Ureter (tissue), 1 donor: ENCODE measurements around the gene GPATCH4. TPM values are rescaled to one million over a fixed set of nuclear protein-coding genes. Genes with fewer than 3 reads are reported as not detected.
"Not testable (repeated sequence)": the region's sequence is repeated elsewhere in the genome, so short reads cannot be mapped to it uniquely, and the experiment has no call there.

Source experiments
- DNase-seq: peaks from one replicate; pipeline ENCODE4 v3.0.0-alpha.2; 2020; ENCODE audit warnings: low spot score
- total RNA-seq: library from RNA; stranded (reverse); gene quantifications from one replicate; pipeline ENCODE4 v1.2.4, GENCODE V29; 2023
- donor health status: DM: yes; HTN: yes; CAD: no.

Gene GPATCH4
- total RNA-seq: 42.5 TPM

DNA sequence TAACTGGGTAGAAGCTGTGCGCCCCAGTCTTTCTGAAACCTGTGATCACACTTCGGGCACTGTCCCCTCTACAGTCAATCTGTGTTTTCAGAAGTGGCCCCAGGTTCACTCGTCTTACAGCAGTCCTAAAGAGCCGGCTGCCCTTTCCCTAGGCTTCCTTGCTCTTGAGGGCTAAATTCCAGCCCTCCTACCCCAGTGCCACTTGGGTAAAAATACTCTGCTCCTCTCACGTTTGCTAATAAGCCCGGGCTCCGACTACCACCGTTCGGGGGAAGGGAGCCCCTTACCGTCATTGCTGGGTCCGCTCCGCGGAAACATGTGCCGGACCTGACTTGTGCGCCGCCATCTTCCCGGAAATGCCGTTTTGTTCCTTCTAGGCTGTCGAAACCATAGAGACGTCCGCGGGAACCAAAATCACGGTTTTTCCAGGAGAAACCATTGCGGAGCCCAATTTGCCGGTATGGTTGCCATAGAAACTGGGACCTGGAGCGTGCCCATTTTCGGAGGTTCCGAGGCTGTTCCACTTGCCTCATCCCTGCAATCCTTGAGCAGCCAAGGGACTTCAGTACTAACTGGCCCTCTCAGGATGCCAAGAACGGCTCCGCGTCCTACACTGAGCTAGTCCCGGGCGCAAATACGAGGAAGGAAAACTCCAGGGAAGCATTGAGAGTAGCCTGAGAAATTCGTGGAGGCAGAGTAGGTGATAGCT, at the start of gene GPATCH4:
Gene GPATCH4, minus strand, starts transcription at position 358 of the 709 bp plus-strand sequence.
- DNase-seq: peak; percentile 86

DNA sequence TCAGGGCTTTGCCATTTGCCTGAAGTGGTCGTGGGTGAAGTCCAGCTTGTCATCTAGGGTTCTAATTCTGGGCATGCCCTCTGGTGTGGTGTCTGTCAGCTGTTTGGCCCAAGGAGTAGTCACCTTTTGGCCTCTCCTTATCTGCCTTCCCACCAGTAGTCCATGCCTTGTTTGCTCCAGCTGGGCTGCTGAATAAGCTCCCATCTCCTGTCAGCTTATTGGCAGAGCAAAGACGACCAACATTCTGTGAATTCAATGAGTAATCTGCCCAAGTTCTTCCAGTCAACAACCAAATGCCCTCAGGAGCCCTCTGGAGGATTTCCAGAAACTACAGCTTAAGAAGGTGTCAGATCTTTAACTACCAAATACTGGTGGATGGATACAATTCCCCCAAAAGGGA, 47.7 kb upstream of the GPATCH4 start:
- no peak for DNase-seq

DNA sequence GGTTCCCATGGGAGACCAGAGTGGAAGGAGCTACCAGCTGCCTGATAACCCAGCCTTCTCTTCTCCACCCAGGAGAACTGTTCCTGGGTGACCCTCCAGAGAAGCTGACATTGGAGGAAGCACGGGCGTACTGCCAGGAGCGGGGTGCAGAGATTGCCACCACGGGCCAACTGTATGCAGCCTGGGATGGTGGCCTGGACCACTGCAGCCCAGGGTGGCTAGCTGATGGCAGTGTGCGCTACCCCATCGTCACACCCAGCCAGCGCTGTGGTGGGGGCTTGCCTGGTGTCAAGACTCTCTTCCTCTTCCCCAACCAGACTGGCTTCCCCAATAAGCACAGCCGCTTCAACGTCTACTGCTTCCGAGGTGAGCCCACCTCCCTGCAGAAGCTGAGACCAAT, 47.2 kb upstream of the GPATCH4 start:
- DNase-seq: no peak

DNA sequence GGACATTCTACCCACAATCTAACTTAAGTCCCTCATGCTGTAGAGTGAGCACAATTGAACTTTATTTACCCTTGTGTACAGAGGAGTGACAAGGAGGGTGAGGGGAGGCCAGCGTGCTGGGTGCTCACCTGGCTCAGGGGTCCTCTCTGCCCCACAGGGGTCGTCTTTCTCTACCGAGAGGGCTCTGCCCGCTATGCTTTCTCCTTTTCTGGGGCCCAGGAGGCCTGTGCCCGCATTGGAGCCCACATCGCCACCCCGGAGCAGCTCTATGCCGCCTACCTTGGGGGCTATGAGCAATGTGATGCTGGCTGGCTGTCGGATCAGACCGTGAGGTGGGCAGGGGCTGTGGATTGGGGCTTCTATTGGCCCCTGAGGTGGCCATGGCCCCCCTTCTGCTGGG, 46.1 kb upstream of the GPATCH4 start:
- no peak for DNase-seq

DNA sequence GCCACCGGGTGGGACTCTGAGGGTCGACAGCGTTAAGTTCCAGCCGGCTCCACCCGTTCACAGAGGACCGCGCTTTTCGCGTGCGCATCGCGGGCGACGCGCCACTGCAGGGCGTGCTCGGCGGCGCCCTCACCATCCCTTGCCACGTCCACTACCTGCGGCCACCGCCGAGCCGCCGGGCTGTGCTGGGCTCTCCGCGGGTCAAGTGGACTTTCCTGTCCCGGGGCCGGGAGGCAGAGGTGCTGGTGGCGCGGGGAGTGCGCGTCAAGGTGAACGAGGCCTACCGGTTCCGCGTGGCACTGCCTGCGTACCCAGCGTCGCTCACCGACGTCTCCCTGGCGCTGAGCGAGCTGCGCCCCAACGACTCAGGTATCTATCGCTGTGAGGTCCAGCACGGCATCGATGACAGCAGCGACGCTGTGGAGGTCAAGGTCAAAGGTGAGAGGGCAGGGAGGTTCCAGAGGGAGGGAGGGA, 45.5 kb upstream of the GPATCH4 start:
- no peak for DNase-seq

DNA sequence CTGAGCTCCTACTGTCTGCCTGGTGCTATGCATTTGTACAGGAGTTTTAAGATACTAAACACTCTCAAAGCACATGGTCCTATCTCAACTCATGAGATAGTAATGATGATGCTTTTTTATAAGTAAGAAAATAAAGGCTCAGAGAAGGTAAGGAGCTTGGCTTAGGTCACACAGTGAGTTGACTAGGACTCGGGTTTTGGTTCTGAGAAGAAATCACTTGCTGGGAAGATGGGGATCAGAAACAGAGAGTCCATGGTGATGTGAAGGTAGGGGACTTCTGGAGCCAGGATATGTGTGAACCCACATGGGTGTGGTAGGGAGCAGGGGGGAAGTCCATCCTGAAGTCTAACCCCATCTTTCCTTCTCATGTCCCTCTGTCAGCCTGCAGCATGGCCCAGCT, 44.4 kb upstream of the GPATCH4 start:
- no peak for DNase-seq

DNA sequence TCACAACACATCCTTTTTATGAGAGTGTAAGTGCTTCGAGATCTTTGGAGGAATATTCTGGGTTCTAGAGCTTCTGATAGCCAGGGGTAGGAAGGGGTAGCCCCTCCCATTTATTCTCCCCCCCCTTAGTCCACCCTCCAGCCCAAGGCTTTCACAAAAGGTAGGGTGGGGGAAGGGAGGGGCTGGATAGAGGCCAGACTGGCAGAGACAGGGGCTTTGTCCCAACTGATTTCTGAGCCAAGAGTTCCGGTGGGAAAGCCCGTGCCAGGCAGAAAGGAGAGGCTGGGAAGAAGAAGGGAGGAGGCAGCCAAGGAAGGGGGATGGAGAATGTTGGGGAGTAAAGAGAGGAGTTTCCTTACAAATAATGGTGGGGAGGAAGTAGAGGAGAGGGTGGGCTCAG, 43.8 kb upstream of the GPATCH4 start:
- DNase-seq: no peak

DNA sequence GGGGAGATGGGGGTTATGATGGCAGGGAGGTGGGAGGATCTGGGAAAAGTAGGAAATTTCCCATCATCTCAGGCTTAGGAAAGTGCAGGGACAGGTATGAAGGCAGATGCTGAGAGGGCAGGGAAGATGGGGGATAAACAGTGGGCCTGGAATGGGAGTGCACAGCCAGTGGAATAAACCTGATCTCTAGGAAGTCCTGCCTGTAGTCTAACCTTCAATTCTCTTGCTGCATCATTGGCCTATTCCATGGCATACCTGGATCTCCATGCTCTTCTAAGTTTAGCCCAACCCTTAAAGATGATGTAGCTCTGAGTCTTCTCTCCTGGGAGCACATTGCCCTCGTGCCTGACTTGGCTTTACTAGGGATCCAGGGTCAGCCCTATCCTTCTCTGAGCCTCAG, 43.4 kb upstream of the GPATCH4 start:
- DNase-seq: no peak

DNA sequence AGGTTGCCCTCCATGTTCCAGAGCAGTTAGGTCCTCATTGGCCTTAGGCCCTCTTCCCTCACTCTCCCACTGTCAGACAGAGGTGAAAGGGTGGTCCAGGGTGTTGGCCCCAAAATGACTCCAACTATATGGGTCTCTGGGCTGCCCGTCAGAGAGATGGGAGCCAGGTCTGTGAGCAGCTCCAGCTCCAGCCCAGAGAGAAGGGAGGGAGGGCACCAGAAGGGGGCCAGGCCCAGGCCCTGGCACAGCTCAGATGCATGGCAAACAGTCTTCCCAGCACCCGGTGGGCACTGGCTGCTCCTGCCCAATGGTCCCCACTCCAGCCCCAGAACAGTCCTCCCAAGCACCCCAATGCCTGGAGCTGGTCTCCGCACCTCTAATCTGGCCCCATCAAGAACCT, 42.9 kb upstream of the GPATCH4 start:
- no peak for DNase-seq

DNA sequence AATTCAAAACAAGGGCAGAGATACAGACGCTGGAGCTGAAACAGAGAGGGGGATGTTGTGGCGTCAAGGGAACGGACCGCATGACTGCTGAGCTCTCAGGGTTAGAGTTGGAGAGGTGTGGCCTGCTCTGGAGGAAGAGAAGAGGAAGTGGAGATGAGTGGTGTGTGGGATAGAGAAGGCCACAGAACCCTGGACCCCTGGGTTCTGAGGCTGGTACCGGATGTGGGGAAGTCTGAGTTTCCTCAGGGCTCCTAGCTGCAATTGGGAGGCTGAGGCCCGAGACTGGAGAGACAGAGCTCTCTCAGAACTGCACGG, 42.5 kb upstream of the GPATCH4 start:
- no peak for DNase-seq

DNA sequence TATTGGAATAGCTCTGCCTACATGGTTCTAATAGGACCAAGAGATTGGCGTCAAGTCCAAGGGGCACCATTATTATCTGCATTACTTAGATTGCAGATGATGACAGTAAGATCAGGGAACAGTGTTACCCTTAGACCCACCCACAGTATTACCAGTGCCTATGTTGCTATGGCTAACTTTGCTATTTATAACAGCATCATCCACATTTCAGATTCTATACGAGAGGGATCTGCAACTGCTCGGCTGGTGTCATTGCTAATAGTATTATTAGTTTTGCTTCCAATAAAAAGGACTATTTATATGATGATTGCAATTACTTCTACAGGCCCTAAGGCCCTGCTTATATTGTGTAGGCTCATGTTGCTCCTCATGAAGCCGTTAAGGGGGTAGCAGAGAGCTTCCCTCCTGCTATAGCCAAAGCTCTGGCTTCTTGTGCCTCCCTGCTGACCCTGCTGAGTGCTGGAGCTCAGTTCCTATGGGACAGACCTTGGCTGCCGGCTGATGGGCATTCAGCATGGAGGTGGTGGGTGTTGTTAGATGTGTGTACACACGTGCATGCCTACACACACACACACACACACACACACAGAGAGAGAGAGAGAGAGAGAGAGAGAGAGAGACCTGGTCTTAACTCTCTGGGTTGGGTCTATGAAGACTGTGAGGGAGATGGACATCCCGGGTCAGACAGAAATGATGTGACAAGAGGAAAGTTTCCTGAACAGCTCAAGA, 41.9 kb upstream of the GPATCH4 start:
- no peak for DNase-seq

DNA sequence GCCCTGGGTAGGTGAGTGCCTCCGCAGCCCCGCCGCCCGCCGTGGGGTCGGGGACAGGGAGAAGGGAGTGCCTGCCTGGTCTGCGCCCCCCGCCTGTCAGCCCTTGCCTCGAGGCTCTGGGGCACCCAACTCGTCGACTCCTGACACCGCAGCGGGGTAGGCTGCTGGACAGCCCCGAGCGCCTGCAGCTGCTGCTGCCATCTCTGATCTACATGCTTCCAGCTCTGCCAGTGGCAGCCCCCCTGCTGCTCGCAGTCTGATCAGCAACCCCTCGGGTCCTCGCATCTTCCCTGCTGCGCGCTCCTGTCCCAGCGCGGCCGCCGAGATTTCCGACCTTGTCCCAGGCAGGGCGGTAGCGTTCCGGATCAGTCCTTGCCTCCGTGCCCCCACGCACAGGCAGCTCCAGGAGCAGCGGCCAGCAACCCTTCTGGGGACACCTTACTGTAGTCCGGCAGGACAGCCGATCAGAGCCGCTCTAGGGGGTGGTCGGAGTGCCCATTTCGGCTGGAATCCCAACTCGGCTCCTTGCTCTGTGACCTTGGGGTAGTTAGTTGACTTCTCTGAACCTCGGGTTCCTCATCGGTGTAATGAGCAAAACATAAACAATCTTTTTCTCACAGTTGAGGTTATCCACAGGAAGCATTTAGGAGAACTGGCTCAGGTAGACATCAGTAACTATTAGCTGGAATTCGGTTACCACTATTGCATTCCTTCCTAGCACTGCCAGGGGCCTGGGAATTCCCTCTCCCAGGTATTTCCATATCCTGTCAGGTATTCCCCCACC, 41.2 kb upstream of the GPATCH4 start:
- DNase-seq: no peak

DNA sequence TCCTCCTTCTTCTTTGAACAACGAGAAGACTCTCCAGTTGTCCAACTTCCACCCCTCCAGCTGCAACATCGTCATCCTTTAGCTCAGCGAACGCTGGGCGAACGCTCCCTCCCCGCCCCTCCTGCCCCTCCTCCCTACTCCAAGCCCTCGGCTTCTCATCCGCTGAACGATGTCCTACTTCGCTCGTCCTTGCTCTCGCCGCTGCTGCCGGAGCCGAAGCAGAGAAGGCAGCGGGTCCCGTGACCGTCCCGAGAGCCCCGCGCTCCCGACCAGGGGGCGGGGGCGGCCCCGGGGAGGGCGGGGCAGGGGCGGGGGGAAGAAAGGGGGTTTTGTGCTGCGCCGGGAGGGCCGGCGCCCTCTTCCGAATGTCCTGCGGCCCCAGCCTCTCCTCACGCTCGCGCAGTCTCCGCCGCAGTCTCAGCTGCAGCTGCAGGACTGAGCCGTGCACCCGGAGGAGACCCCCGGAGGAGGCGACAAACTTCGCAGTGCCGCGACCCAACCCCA, 40.5 kb upstream of the GPATCH4 start, which contains the start of gene BCAN:
Gene BCAN, plus strand, starts transcription at position 357 of the 504 bp plus-strand sequence. CDS start 3,938 bp downstream, outside the sequence.
- DNase-seq: no peak

DNA sequence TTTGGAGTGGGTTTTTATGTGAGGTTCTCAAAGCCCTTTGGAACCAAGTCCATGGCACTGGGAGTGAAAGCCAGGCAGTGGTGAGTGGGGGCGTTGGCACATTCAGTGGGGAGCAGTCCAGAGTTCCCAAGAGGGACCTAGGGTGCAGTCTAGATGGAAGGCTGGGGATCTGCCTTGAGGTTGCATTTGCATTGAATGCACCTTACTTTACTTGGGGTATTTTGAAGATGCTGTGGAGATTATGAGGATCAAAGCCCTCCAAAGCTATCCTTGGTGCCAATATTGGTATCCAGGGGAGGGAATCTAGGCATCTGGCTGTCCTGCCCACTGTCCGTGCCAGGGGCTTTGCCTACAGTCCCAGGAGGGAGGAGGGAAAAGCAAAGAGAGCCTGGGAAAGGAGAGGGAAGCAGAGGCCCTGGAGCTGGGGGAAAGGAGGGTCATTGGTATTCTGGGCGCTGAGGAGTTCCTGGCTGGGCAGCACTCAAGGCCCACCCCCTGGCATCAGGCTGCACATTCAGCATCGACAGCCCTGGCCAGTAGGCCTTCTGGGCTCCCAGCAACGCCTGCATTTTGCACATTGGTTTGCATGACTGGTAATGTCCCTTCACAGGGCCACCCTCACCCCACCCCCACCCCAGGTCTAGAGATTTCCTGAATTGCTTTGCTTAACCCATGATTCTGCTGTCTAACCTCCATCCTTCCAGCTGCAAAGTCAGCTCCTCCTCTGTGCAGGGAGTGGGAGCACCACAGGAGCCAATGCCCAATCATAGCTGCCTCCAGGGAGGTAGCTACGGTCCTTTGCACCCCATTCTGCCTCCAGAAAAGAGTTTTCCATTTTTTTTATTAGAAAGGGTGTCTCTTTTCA, 39.8 kb upstream of the GPATCH4 start:
- DNase-seq: no peak

DNA sequence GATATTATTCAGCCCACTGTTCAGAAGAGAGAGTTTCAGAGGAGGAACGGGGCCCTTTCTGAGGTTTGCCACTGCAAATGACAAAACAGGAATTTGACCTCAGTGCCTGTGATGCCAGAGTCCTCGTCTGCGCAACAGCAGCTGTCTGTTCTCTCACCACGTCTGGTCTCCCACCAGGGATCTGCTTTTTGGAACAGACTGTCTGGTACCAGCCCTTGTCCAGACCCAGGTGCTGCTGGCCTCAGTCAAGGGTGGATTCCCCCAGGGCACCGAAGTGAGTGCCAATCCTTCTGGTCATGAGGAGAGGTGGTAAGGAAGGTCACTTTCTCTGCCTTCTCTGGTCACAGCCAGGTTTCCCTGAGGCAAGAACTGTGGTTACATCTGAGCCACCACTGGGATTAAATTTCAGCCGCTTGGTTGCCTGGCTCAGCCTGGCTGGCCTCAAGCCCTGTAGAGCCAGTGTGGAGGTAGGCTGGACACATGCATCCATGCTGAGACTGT, 38.4 kb upstream of the GPATCH4 start:
- no peak for DNase-seq

DNA sequence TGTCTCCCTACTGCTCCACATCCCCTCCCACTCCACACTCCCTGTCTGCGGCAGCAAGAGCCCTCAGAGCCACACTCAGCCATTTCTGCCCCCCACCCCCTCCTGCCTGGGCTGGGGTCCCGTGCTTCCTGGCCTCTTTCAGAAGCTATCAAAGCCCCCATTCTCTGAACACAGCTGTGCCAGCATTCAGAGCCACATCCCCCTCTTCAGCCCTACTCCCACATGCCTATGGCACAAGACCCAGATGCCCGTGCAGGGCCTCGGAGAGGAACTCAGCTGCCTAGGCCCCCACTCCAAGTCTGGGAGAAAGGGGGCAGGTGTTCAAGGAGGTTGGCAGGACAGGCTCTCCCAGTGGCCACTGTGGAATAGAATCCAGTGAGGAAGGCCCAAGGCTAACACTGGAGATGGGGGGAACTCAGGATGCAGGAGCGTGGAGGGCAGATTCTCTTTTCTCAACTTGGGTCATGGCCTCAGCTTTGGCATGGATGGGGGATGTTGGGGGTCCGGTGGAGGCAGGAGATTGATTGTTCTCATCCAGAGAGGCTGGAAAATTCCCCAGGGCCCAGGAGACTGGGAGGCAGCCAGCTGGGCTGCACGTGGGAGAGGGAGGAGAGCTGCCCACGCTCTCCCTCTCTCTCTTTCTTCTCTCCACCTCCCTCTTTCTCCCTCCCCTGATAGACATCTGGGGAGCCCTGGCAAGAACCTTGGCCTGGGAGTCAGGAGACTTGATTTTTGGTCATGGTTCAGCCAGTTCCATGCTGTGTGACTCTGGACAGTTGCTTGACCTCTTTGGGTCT, 37.1 kb upstream of the GPATCH4 start:
- DNase-seq: no peak

DNA sequence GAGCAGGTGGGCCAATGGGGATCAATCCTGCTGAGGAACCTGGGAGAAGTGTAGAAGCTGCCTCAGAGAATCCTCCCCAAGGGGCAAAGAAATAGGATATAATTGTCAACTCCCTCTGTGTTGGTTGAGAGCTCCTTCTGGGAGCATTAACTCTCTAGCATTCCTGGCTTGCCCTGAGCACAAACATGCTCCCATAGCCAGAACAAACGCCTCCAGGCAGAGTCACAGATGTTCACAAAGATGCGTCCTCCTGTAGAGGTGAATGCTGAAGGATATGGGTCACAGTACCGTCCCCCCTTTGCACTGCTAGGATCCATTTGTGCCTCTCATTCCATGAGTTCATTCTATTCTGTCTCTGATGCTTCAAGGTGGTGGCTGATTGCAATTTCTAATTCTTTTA, 31.1 kb upstream of the GPATCH4 start:
- no peak for DNase-seq

DNA sequence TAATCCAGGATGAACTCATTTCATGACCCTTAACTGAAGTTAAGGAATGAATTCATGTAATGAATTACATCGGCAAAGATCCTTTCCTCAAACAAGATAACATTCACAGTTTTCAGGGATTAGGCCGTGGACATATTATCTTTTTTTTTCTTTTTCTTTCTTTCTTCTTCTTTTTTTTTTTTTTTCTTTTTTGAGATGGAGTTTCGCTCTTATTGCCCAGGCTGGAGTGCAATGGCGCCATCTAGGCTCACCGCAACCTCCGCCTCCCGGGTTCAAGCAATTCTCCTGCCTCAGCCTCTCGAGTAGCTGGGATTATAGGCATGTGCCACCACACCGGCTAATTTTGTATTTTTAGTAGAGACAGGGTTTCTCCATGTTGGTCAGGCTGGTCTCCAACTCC, 29.9 kb upstream of the GPATCH4 start:
- not testable (repeated sequence) for DNase-seq

DNA sequence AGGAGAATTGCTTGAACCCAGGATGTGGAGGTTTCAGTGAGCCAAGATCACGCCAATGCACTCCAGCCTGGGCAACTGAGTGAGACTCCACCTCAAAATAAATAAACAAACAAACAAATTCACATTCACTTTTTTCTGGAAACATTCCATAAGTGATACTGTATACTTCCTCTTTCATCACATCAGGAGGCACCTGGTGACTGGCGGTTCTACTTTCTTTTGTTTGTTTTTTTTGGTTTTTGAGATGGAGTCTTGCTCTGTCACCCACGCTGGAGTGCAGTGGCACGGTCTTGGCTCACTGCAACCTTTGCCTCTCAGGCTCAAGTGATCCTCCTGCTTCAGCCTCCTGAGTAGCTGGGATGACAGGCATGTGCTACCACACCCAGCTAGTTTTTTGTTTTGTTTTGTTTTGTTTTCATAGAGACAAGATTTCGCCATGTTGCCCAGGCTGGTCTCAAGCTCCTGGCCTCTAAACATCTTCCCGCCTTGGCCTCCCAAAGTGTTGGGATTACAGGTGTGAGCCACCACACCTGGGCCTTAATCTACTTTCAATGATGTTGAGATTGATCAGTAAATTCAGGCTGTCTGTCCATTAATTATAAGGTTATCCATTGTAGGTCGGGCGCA, 28.7 kb upstream of the GPATCH4 start:
- DNase-seq: no peak

DNA sequence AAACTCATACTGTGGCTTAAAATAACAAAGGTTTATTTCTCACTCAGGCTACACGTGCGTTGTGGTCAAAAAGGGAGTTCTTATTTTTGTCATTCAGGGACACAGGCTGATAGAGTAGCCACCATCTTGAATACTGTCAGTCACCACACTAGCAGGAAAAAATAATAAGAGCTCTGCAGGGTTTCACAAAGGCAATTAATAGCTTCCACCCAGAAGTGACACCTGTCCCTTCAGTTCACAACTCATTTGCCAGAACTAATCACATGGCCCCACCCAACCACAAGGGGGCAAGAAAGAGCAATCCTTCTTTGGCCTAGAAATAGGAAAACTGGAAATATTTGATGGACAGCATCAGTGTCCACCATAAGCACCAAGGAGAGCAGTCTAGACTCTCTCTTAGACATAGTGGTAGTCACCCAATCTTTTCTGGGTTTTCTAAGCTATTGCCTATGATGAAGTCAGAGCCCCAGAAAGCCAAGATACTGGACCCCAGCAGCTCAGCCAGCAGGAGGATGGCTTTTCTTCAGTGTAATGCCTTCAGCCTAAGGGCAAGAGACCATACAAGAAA, 26.1 kb upstream of the GPATCH4 start:
- no peak for DNase-seq
